NCI-H1694 (cell line): ENCODE results near the gene ZSCAN10.

ENCODE experiments used
- DNase-seq: peaks from one replicate; lab custom pipeline; 2025; lab: John Stamatoyannopoulos, UW

Gene ZSCAN10

DNA sequence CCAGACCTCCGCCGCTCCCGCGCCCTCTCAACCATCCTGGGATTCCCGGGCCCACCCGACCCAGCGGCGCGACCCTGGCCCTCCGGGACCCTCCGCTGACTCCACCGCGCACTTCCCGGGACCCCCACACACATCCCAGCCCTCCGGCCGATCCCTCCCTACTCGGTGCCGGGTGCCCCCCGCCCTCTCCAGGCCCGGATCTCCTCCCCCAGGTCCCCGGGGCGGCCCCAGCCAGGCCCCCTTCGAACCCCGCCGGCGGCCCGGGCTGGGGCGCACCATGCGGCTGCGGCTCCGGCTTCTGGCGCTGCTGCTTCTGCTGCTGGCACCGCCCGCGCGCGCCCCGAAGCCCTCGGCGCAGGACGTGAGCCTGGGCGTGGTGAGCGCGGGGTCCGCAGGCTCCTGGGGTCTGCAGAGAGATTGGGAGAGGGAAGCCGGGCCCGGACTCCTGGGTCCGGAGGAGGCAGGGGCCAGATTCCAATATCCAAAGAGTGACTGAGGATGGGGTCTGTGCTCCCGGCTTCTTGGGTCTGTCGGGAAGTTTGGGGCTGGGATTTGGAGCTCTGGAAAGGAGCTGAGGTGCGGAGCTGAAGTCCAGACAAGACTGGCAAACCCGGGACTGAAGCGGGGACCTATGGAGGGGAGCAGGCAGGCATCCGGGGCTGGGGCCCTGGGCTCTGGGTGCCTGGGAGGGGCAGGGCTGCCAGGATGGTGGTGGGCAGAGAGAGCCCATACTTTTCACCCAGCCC lies 52.3 kb downstream of the ZSCAN10 start:
- no peak for DNase-seq

DNA sequence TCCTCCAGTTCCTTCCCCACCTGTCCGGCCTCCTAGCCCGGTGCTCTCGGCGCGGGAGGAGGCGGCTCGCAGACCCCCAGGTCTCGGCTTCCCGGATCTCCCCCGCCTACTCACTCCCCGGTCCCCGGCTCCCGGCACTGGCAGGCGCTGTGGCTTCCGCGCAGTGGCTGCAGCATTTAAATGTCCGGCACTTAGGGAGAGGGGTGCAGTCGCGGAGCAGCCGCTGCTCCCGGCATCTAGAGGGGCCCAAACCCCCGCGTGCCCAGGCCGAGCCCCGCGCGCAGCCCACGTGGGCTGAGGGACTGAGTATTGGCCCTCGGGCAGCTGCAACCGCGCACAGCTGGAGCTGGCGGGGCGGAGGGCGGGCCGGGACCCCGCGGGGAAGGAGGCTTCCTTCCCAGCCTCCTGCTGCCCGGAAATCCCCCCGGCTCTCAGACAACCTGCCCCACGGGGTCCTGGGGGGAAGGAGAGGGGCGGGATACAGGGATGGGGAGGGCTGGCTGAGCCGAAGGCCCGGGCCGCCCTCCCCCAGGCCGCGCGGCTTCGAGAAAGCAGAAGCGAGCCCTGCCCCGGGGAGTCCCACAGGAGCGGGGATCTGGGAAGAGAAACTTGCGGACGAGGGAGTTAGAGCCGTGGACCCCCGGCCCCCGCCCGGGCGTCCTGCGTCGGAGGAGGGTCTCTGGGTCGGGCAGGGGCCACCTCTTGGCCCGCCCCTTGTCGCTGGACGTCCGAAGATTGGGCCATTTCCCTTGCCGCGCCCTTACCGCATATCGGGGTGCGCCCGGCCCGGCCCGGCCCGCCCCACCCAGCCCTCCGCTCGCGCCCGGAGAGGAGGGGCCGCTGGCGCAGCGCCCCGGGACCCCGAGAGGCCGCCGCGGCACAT lies 53.1 kb downstream of the ZSCAN10 start, which contains the start of gene MMP25:
Gene MMP25 (plus strand): TSS at position 804 of the 883 bp plus-strand sequence. CDS start 357 bp downstream, outside the sequence.
- DNase-seq, result no peak

DNA sequence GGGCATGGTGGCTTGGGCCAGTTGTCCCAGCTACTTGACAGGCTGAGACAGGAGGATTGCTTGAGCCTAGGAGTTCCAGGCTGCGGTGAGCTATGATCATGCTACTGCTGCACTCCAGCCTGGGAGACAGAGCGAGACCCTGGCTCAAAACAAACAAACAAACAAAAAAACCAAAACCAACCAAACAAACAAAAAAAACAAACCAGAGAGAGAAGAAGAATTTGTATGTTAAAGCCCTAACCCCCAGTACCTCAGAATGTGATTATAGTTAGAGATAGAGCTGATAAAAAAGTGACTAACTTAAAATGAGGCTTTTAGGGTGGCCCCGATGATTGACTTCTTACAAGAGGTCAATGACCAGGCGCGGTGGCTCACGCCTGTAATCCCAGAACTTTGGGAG lies 54.4 kb downstream of the ZSCAN10 start:
- DNase-seq, result no peak

DNA sequence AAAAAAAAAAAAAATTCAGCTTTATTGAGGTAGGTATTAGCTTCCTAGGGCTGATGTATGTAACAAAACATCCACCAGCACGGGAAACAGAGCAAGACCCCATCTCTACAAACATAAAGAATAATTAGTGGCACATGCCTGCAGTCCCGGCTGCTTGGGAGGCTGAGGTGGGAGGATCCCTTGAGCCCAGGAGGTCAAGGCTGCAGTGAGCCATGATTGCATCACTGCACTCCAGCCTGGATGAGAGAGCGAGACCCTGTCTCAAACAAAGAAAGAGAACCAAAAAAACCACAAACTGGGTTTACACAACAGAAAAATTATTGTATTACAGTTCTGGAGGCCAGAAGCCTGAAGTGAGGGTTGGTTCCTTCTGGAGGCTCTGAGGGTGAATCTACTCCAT lies 56.7 kb downstream of the ZSCAN10 start:
- DNase-seq, result no peak

DNA sequence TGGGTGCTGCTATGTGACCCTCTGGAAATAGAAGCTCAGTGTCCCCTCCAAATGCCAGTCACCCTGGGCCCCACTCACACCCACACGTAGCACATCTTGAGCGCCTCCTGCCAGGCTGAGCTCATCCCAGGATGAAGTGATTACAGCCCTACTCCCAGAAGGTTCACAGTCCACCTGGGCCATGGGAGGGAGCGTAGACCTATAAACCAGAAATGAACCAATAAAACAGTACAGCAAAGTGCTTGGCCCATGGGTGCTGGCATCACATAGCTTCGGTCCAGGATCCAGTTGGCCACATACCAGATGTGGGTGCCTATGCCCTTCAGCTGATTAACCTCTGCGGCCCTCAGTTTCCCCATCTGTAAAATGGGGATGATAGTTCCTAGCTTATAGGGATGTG lies 60.2 kb downstream of the ZSCAN10 start:
- DNase-seq, result no peak
